Putamen (tissue), 1 donor: ENCODE measurements around the gene ITGA3.

Experiments
- DNase-seq: peaks from one replicate; pipeline ENCODE4 v3.0.0-alpha.2; 2016; ENCODE audit warnings: low spot score

The ITGA3 gene

DNA sequence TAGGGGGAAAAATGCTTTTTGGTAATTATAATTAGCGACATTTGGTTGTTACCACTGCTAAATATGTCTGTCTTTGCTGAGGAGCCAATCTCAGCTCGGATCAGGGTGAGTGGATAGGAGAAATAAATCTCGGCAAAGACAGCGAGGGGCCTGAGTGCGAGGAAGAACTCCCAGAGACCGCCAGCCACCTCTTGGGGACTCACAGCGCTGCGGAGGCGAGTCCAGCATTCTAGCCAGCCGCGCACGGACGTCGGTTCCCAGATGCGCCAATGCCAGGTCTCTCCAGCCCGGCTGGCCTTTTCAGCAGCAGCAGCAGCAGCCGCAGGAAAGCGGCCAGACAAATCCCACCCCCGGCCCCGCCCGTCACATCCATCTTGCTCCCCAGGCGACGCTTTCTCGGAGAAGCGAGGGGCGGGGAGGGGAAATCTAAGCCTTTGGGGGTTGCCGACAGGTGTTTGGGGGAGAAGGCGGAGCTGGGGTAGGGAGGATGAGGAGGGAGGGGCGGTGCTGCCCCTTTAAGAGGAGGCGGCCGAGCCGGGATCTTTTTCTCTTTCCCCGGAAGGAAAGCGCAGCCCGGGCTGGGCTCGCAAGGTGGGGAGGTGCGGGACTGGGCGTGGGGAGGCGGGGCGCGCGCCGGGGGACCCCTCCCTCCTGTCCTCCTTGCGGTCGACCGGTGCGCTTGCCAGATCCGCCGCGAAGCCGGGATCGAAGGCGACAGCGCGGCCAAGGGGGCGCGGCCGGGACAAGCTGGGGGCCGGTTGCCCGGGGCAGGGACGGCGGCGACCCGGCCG, at the start of gene ITGA3:
Gene ITGA3, plus strand, starts transcription at position 685 of the 791 bp plus-strand sequence. CDS start 330 bp downstream, outside the sequence.
- DNase-seq = peak; percentile 75

DNA sequence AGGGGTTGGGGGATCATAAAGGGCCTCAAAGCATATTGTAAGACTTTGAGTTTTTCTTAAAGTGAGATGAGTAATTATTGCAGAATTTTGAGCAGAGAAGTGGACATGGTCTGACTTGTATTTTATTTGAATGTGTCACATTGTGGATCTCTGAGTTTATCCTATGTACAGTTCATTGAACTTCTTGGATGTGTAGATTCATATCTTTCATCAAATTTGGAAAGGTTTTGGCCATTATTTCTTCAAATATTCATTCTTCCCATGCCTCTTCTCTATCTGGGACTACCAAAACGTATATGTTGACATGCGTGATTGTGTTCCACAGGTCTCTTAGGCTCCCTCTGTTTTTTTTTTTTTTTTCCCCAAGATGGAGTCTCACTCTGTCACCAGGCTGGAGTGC, 46.6 kb upstream of the ITGA3 start:
- no peak for DNase-seq

- DNase-seq = no peak
These were observed 42.8 kb upstream of the ITGA3 start for GRCh38 chr17:50013079-50013478.

DNA sequence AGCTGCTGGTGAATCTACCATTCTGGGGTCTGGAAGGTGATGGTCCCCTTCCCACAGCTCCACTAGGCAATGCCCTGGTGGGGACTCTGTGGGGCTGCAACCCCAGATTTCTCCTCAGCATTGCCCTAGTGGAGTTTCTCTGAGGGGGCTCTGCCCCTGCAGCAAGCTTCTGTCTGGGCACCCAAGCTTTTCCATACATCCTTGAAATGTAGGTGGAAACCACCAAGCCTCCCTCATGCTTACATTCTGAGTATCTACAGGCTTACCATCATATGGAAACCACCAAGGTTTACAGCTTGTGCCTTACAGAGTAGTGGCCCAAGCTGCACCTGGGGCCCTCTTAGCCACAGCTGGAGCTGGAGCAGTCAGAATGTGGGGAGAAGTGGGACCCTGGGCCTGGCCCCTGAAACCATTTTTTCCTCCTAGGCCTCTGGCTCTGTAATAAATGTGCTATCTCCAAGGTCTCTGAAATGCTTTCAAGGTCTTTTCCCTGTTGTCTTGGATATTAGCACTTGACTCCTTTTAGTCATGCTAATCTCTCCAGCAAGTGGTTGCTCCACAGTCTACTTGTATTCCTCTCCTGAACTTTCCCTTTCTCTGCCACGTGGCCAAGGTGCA, 41.3 kb upstream of the ITGA3 start:
- DNase-seq = no peak

DNA sequence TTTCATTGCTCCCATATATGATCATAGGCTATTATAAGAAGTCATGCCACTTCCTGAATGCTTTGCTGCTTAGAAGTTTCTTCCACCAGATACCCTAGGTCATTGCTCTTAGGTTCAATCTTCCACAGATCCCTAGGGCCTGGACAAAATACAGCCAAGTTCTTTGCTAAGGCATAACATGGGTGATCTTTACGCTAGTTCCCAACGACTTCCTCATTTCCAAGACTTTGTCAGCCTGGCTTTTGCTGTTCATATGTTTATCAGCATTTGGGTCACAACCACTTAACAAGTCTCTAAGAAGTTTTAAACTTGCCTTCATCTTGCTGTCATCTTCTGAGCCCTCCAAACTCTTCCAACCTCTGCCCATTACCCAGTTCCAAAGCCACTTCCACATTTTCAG, 40.8 kb upstream of the ITGA3 start:
- no peak for DNase-seq

GRCh38 chr17:50018909-50019308, 37.0 kb upstream of the ITGA3 start:
- DNase-seq = no peak

DNA sequence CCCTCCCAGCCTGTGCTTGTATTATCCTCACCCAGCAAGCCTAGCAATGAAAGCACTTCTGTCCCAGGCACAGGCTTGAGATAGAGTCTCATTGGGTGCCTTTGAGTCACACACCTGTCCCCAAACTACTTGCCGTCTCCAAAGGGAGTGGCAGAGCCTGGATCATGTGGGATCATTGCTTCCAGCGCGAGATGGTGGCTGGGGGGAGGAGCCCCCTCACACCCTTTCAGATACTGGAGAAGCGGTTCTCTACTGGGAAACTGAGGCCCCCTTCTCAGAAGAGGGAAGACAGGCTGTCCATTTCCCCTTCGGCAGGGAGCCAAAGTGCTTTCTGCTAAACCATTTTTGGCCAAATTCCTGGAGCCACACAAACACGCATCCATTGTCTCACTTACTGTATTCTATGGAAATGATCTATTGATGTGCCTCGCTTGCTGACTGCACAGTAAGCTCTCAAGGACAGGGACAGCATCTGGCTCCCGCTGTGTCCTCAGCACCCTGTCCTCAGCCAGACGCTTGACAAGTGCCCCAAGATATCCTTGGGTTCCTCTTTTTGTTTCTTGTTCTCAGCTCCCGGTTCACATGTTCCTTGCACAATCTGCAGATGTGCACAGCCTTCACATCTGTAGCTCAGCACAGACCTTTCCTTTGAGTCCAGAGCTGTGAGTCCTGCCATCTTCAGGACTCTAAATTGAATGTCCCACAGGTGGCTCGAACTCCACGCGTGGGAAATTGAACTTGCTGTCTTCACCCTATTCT, 34.9 kb upstream of the ITGA3 start:
- no peak for DNase-seq

DNA sequence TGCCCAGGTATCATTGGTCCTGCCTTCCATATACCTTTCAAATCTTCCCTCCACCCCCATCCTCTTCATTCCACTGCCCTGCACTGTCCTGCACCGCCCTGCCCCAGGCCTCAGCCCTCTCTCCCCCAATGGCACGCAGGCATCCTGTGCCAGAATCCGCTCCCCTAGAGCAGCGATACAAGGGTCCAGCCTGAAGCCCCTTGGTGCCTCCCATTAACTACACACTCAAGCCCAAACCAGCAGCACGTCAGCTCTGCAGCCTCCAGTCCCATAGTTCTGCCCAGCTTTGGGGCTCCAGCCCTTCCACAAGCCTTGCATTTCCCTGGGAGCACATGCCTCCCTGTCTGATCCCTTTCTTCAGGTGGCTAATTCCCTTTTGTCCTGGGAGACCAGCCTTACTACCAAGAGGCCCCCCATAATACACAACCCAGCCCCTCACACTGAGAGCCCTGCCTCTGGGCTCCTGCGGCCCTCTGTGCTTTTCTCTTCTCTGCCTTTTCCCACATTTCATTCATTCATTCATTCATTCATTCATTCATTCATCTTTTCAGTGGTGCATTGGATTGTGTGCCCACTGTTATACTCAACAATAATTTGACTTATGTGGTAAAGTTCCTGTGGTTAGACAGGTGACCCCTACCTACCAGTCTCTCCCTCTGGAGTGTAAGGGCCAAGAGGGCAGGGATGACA, 34.1 kb upstream of the ITGA3 start:
- no peak for DNase-seq

GRCh38 chr17:50022463-50023130, 33.3 kb upstream of the ITGA3 start:
- DNase-seq = no peak

DNA sequence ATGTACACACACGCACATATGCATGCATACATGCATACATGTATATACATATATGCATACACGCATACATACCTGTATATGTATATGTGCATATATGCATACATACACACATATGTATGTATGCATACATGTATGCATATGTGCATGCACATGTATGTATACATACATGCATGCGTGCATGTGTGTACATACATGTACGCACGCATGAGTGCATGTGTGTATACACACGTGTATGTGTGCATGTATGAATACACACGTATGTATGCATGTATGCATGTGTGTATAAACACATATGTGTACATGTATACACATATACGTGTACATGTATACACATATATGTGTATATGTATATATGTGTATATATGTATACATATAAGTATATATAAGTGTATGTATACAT, 32.4 kb upstream of the ITGA3 start:
- no peak for DNase-seq

- no peak for DNase-seq
These were observed 31.1 kb upstream of the ITGA3 start for GRCh38 chr17:50024808-50025207.

GRCh38 chr17:50026046-50026675, 29.7 kb upstream of the ITGA3 start:
- no peak for DNase-seq

- DNase-seq = peak; percentile 52
These were observed 29.1 kb upstream of the ITGA3 start for GRCh38 chr17:50026837-50027171.

- no peak for DNase-seq
These were observed 28.6 kb upstream of the ITGA3 start for GRCh38 chr17:50027172-50027880.

DNA sequence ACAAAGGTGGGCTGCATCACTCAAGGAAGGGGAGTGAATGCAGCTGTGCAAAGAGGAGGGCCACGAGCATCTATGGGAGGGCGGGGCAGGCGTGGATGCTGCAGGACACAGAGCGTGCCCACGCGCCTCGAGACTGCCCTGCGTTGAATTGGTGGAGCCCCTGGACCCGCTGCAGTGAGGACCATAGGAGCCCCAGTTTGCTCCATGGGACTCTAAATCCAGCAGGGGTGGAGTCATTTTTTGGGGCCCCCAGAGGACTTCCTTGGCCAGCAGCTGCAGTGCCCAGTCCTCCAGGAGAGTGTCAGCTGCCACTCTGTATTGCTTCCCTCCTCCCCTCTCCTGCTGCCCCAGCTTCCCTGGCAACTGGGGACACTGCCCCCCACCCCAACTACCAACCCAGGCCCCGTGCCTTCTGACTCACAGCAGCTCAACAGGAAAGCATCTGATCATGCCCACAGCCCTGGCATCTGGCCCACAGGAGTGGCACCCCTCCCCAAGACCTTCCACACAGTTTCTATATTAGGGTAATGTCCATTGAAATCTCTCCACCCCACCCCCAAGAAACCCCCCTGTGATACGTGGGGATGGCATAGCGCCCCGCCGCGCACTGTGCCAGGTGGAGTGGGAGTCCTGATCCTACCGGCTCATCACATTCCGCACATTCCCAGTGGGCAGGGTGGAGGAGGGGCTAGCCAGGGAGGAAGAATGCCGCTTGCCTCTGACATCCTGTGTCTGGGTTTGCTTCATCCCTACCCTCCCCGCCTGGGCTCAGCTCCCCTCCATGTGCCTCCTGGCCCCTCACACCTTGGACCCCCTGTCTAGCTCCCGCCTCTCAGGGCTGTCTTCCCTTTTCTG, 27.8 kb upstream of the ITGA3 start:
- no peak for DNase-seq

GRCh38 chr17:50028736-50029120, 27.2 kb upstream of the ITGA3 start:
- DNase-seq = no peak

GRCh38 chr17:50029185-50029584, 26.7 kb upstream of the ITGA3 start:
- no peak for DNase-seq

DNA sequence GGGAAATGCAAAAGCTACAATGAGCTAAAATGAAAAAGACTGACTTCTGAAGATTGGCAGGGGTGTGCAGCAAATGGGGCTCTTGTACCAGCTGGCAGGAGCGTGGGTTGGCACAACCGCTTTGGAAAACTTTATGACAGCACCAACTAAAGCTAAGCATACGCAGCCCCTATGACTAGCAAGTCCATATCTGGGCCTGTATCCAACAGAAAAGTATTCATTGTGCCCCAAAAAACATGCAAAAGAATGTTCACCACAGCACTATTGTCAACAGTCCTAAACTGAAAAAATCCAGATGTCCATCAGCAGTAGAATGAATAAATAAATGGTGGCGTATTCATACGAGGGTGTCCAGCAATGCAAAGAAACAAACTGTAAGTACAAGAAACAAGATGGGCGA, 22.6 kb upstream of the ITGA3 start:
- DNase-seq = no peak

DNA sequence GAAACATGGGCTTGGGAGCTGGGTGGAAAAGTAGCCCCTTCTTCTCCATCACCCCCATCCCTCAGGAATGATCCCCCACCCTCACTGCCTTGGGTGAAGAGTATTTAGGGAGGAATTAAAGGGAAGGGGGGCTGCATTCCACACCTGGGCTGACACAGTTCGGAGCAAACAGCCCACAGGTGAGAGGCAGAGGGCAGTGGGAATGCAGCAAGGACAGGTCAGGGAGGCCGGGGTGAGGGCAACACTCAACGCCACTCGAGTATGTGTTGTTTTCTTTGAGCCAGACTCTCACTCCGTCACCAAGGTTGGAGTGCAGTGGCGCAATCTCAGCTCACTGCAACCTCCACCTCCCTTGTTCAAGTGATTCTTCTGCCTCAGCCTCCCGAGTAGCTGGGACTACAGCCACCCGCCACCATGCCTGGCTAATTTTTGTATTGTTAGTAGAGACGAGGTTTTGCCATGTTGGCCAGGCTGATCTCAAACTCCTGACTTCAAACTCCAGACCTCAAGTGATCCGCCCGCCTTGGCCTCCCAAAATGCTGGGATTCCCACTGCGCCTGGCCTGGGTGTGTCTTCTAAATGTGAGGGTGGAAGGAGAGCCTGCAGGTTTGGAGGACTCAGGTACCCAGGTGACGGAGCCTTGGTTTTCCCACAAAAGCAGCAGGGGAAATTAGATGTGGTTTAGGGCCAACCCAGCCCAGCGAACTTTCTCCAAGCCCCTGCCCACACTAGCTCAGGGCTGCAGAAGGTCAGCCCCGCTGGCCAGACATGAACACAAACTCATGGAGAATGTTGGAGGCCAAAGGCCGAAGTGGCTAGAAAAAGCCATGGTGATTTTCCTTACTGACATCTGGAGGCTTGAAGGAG, 21.2 kb upstream of the ITGA3 start:
- no peak for DNase-seq
